Left hindlimb (tissue), 1 donor: ENCODE measurements around the gene ACTL6B.

Source experiments
- DNase-seq: peaks from one replicate; pipeline ENCODE4 v3.0.0-alpha.2; 2018

Gene ACTL6B

DNA sequence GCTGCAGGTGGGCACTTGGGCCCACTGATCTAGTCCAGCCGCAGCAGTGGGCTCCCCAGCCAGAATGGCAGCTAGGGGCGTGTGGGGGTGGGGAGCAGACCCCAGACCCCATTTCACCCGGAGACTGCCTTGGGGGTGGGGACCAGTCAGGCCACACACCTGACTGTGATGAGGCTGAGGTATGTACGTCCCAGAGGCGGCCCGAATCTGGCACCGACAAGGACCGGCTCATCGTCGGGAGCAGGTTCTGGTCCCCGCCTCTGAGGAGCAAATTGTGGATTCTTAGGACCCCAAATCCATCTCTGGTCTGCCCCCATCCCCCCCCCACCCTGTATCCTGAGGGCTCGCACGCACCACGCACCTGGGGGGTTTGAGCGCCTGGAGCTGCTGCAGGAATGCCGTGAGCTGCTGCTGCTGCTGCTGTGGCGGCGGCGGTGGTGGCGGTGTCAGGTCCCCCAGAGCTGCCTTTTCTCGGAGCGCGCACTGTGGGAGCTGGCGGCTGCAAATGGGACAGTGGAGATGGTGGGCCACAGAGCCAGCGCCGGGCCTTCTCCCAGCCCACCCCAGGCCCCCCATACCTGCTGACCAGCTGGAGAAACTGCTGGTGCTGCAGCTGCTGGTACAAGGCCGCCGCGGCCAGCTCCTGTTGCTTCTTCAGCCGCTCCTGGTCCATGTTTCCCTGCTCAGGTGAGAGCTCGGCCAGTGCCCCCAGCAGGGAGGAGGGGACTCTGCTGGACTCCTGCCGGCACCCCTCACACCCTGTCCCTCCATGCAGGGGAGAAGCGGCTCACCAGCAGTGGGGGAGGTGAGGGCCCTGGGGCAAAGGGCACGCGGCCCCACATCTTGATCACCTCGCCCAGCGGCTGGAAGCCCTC is 27.6 kb upstream of the ACTL6B start:
- DNase-seq: no peak

GRCh38 chr7:100682991-100683658 is 26.9 kb upstream of the ACTL6B start:
- DNase-seq: no peak

- DNase-seq: no peak
Measured at GRCh38 chr7:100682228-100682741, 26.0 kb upstream of the ACTL6B start.

GRCh38 chr7:100681491-100682227 is 25.4 kb upstream of the ACTL6B start:
- no peak for DNase-seq

DNA sequence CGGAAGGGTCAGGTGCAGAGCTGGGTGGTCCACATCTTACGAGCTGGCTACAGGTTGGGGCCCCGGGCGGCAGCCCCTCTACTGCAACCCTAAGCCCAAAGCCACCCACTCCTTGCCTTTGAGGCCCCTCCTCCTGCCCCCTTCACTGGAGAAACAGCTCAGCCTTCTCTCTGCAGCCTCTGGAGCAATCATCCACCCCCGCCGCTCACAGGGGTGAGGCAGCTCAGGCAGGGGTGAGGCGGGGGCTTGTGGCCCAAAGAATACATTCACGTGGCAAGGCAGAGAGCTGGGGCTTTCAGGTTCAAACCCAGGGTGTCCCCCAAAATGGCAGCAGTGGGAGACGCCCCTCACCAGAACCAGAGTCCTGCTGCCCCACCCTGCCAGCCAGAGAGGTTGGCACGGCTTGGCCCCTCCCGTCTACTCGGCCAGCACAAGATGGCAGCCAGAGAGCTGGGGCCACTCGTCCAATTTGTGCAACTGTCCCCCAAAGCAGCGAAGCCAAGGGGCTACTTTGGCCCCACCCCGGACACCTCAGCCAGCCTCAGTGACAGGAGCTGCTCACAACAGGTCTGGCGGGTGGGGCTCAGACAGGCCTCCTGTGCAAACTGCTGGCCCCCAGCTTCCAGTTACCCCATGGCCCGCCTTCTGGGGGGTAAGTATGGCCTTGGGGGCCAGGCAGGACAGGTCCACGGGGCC is 24.5 kb upstream of the ACTL6B start:
- no peak for DNase-seq

DNA sequence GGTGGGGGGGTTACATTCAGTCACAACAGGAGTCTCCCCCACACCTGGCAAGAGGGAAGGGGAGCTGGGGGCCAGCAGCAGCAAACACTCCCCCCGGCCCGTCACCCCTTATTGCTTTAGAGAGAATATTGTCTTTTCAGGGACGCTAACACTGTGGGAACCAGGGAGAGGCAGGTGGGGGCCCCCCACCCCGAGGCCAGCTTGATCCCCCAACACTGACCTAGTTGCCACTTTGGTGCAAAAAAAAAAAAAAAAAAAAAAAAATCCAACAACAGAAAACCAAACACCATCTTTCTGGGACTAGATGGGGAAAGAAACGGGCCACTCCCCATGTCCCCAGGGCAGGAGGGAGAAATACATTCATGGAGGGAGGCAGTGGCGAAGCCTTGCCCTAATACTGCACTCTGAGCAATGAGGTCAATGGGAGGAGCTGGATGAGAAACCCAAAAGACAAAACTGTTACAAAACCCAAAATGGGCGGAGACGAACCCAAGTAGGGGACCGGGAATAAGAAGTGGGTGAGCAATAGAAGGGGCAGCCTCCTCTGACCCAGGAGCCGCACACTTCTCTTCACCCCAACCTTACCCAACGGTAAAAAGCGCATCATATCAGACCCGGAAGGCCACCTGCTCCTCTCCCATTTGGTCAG is 23.8 kb upstream of the ACTL6B start:
- no peak for DNase-seq

DNA sequence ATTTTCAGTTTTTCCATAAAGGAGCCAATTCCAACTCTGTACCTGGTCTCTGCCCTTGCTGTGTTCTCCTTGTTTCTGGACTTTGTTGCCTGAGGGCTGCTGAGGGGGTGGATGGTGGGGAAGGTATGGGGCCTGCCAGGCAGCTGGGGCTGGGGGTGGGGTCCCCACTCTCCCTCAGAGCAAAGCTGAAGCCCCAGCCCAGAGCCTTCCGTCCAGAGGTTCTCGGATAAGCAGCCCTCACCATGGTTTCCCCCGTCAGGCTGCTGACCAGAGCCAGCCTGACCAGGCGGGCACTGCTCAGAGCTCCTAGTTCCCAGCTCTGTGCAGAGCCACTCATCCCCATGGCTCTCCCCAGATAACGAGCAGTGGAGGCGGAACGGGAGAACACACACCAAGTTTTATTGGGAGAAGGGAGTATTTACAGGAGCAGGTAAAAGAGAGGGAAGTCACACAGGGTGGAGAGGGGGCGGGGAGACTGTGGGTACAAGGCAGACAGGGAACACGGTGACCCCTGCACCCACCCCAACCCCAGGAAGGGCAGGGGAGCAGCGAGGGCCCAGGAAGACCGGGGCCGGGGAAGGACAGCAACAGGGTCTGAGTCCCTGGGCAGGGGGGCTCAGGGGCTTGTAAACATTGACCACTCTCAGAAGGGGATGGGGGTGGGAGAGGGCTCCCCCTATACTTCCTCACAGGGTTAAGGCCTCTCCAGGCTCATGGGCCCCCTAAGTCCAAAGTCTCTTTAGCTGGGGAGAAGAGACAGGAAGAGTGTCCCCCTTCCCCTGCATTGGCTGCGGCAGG is 23.1 kb upstream of the ACTL6B start:
- DNase-seq: no peak

DNA sequence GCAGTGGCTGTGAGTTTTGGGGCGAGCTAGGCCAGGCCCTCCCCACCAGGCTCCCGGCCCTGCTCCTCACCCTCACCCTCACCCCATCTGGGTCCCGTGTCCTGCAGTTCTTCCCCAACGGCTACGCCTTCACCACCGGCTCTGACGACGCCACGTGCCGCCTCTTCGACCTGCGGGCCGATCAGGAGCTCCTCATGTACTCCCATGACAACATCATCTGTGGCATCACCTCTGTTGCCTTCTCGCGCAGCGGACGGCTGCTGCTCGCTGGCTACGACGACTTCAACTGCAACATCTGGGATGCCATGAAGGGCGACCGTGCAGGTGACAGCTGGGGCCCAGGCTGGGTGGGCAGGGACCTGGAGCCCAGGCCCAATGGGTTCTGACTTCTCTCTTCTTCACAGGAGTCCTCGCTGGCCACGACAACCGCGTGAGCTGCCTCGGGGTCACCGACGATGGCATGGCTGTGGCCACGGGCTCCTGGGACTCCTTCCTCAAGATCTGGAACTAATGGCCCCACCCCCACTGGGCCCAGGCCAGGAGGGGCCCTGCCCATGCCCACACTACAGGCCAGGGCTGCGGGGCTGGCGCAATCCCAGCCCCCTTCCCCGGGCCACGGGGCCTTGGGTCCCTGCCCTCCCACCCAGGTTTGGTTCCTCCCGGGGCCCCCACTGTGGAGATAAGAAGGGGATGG is 22.2 kb upstream of the ACTL6B start:
- no peak for DNase-seq

DNA sequence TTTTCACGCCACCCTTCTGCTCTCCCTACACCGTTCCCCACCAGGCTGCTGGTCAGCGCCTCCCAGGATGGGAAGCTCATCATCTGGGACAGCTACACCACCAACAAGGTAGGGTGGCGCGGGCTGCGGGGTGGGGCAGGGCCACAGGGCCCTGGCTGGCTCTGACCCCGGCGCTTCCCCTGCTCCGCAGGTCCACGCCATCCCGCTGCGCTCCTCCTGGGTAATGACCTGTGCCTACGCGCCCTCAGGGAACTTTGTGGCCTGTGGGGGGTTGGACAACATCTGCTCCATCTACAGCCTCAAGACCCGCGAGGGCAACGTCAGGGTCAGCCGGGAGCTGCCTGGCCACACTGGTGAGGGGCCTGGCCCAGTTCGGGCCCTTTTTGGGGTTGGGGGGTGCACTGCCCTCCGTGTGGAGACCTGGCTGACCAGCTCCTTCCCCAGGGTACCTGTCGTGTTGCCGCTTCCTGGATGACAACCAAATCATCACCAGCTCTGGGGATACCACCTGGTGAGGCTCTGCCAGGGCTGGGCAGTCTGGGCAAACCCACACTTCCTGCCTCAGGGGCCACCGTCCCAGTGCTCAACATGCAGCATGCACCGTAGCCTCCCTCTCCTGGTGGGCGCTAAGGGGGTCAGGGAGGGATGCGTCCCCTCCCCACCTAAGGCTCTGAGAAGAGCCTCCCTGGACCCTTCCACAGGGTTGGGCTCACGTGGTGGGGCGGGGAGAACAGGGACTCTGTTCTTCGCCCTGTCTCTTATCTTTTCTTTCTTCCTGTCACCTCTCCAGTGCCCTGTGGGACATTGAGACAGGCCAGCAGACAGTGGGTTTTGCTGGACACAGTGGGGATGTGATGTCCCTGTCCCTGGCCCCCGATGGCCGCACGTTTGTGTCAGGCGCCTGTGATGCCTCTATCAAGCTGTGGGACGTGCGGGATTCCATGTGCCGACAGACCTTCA is 21.3 kb upstream of the ACTL6B start:
- DNase-seq: no peak

DNA sequence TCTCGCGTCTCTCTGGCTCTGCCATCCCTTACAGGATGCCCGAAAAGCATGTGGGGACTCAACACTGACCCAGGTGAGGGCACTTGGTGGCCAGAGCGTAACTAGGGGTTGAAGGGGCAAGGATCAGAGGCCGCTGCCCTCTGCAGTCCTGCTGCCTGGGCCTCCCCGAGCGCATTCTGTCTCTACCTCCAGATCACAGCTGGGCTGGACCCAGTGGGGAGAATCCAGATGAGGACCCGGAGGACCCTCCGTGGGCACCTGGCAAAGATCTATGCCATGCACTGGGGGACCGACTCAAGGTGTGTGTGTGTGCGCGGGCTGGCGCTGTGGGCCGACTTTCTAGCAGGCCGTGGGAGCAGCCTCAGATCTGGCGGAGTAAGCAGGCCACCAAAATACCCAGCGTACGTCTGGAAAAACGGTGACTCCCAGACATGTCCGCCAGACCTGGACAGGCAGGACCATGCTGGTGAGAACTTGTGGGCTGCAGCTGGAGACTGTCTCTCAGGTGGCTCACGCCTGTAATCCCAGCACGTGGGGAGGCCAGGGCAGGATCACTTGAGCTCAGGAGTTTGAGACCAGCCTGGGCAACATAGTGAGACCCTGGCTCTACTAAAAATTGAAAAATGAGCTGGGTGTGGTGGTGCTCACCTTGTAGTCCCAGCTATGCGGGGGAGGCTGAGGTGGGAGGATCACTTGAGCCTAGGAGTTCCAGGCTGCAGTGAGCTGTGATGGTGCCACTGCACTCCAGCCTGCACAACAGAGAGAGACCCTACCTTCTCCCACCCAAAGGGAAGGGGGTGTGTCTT is 20.5 kb upstream of the ACTL6B start:
- DNase-seq: no peak

DNA sequence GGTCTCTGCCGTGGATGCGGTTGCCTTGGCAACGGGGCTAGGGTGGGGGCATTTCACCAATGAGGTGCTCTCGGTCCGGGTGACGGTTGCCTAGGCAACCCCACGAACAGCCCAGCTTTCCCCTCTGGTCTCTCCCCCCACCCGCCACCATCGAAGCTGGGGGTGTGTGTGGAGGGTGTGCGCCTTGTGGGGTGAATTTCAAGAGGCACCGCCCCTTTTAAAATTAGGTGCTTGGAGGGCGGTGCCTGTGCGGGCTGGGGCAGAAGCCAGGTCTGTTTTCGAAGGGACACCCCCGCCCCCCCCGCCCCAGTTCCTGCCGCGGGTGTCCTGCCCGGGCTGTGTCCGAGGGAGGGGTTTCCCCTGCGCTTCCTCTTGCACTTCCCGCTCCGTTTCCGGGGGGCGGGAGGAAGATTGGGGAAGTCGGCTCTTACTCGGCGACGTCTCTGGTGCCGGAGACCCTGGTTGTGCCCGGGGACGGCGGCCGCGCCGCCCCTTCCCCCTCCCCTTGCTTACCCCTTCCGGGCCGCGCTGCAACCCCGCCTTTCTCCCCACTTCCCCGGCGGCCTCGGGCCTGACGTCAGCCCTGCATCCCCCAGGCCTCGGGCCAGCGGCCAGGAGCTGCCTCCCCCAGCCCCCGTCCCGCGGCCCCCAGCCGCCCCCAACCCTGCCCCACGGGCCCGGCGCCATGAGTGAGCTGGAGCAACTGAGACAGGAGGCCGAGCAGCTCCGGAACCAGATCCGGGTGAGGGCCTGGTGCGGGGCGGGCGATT is 19.5 kb upstream of the ACTL6B start:
- DNase-seq: peak; percentile 83

DNA sequence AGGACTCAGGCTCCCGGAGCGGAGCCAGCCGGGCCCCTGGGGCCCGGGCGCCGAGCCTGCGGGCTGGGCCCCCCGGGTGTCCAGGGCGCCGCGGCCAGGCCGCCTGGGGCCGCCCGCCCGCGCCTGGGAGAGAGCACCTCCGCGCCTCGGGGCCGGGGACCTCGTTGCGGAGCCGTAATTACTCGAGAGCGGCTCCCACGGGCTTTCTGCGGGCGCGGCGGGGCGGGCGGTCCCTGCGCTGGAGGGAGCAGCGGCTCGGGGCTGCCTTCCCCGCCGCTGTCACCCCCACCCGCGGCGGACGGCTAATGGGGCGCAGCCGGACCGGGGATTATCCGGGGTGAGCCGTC is 18.8 kb upstream of the ACTL6B start:
- DNase-seq: no peak

DNA sequence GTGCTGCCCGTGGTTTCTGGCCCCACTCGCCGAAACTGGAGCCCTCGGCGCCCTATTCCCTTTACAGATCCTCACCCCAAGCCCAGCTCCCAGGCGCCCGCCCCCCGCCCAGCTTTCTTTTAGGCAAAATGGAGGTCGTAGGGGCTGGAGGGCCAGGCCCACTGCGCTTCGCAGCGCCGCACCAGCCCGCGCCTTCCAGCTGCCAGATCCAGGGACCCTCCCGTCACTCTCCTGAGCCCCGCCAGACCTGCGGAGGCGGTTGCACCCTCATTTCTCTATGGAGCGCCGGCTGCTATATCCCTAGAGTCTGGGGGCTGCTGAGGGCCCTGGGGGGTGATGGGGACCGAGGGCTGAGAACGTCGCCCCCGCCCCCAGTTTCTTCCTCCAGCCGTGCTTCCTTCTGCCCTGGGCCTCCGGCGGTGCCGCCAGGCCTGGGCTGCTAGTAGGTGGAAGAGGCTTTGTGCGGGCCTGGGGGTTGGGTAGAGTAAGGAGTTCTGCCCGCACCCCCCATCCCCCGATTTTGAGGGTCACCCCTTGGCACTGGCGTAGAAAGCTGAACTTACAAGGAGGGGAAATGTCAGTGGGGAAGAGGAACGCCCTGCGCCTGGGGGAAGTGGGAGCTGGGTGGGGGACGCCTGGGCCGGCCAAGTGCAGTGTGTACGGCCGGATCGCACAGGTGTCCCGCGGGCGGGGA is 18.3 kb upstream of the ACTL6B start:
- DNase-seq: no peak

GRCh38 chr7:100673942-100674410 is 17.7 kb upstream of the ACTL6B start:
- peak; percentile 76 for DNase-seq

- DNase-seq: peak; percentile 99
Measured at GRCh38 chr7:100673302-100673941, 17.2 kb upstream of the ACTL6B start, which contains the start of gene GNB2. GNB2 (plus strand) TSS chr7:100673740; CDS start chr7:100676266, 2,526 bp downstream.
